22Rv1 (cell line): ENCODE data around the gene BLVRA.

Experiments
- ZFX ChIP-seq: fragments of 450-650 bp; IDR thresholded peaks from 2 replicates; pipeline ENCODE4 v1.6.1; 2017; ENCODE audit warnings: antibody characterized with exemption, borderline replicate concordance
- TF ChIP-seq, protein P1 (sequence below): fragments of 450-650 bp; IDR thresholded peaks from 2 replicates; pipeline ENCODE4 v1.5.1; 2017; ENCODE audit warnings: mild to moderate bottlenecking

DNA sequence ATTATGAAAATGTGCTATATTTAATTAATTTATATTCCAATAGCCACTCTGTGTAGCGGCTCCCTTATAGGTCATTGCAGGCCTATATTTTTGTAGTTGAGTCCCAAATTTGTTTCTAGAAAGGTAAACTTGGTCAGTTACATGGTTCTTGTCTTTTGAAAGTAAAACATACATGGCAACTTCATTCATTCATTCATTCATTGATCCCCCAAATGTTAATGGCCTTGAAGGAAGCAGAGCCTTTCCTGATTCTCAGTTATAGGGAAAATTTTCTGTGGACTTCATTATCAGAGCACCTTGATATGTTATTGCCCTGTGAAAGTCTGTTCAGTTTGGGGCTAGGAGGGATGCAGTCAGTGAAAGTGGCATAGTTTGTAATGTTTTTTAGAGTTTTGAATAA is 2.9 kb downstream of the BLVRA start:
- TF ChIP-seq, protein P1, sequence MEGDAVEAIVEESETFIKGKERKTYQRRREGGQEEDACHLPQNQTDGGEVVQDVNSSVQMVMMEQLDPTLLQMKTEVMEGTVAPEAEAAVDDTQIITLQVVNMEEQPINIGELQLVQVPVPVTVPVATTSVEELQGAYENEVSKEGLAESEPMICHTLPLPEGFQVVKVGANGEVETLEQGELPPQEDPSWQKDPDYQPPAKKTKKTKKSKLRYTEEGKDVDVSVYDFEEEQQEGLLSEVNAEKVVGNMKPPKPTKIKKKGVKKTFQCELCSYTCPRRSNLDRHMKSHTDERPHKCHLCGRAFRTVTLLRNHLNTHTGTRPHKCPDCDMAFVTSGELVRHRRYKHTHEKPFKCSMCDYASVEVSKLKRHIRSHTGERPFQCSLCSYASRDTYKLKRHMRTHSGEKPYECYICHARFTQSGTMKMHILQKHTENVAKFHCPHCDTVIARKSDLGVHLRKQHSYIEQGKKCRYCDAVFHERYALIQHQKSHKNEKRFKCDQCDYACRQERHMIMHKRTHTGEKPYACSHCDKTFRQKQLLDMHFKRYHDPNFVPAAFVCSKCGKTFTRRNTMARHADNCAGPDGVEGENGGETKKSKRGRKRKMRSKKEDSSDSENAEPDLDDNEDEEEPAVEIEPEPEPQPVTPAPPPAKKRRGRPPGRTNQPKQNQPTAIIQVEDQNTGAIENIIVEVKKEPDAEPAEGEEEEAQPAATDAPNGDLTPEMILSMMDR: no peak
- no peak for TF ChIP-seq ZFX
